Measurements from ENCODE around the gene DCST2. TPM values are rescaled to one million over a fixed set of nuclear protein-coding genes. Genes with fewer than 3 reads are reported as not detected.
"Not testable (repeated sequence)": the region's sequence is repeated elsewhere in the genome, so short reads cannot be mapped to it uniquely, and the experiment has no call there.

DCST2 gene
- total RNA-seq, 1 donor from 2014 or later, result 0.80 TPM

GRCh38 chr1:154999571-155000410, 33.8 kb downstream of the DCST2 start:
- intact Hi-C loops (cut with micrococcal nuclease), result loop anchor here (1.0 to 10.0 kb wide), 7 partner anchors 16 to 442 kb away; partner anchors contain the start of genes FLAD1, PBXIP1 and UBE2Q1
- Mint-ChIP-seq H3K4me3 (ENCODE audit: low read depth) (peak overlapping the region; percentile 97), H3K36me3 (ENCODE audit: low read depth) (peaks cover 14% of the 10 kb centered on the region), H3K9me3 (no peaks in the 10 kb centered on the region), H3K27me3 (ENCODE audit: low read depth) (no peaks in the 10 kb centered on the region), H3K27ac (peak overlapping the region; percentile 93), H3K4me1 (ENCODE audit: low read depth) (peaks cover 39% of the 10 kb centered on the region)
- no peak for DNase-seq (ENCODE audit: low spot score)

GRCh38 chr1:154998818-154999570, 34.6 kb downstream of the DCST2 start:
- no peaks in the 10 kb centered on the region for H3K27me3 Mint-ChIP-seq (ENCODE audit: low read depth)
- intact Hi-C loops (cut with micrococcal nuclease), result loop anchor here (1.0 kb wide), 2 partner anchors 16 to 24 kb away; partner anchors contain the start of gene FLAD1
- peaks cover 9% of the 10 kb centered on the region for H3K36me3 Mint-ChIP-seq (ENCODE audit: low read depth)
- peaks cover 31% of the 10 kb centered on the region for H3K4me1 Mint-ChIP-seq (ENCODE audit: low read depth)
- H3K27ac Mint-ChIP-seq, result peak overlapping the region; percentile 83
- peak overlapping the region; percentile 75 for H3K4me3 Mint-ChIP-seq (ENCODE audit: low read depth)
- peak; percentile 62 for DNase-seq (ENCODE audit: low spot score)
- H3K9me3 Mint-ChIP-seq, result no peaks in the 10 kb centered on the region

GRCh38 chr1:154998201-154998780, 35.3 kb downstream of the DCST2 start:
- intact Hi-C loops (cut with micrococcal nuclease), result no loop called here
- Mint-ChIP-seq H3K4me3 (ENCODE audit: low read depth) (peak overlapping the region; percentile 45), H3K9me3 (no peaks in the 10 kb centered on the region), H3K4me1 (ENCODE audit: low read depth) (peaks cover 30% of the 10 kb centered on the region), H3K27ac (peak overlapping the region; percentile 76), H3K27me3 (ENCODE audit: low read depth) (no peaks in the 10 kb centered on the region), H3K36me3 (ENCODE audit: low read depth) (peaks cover 5% of the 10 kb centered on the region)
- no peak for DNase-seq (ENCODE audit: low spot score)

GRCh38 chr1:154996966-154997701, 36.4 kb downstream of the DCST2 start:
- intact Hi-C loops (cut with micrococcal nuclease), result no loop called here
- no peaks in the 10 kb centered on the region for H3K27me3 Mint-ChIP-seq (ENCODE audit: low read depth)
- no peak overlapping the region for H3K4me3 Mint-ChIP-seq (ENCODE audit: low read depth)
- H3K4me1 Mint-ChIP-seq (ENCODE audit: low read depth), result peaks cover 30% of the 10 kb centered on the region
- H3K9me3 Mint-ChIP-seq, result no peaks in the 10 kb centered on the region
- peak overlapping the region; percentile 32 for H3K27ac Mint-ChIP-seq
- DNase-seq (ENCODE audit: low spot score), result no peak
- H3K36me3 Mint-ChIP-seq (ENCODE audit: low read depth), result no peaks in the 10 kb centered on the region

- peaks cover 30% of the 10 kb centered on the region for H3K4me1 Mint-ChIP-seq (ENCODE audit: low read depth)
- H3K27me3 Mint-ChIP-seq (ENCODE audit: low read depth); H3K4me3 Mint-ChIP-seq (ENCODE audit: low read depth); intact Hi-C loops (cut with micrococcal nuclease); H3K36me3 Mint-ChIP-seq (ENCODE audit: low read depth); DNase-seq (ENCODE audit: low spot score); H3K9me3 Mint-ChIP-seq; H3K27ac Mint-ChIP-seq: not testable (repeated sequence)
Measured at GRCh38 chr1:154995301-154995983, 38.1 kb downstream of the DCST2 start.

- DNase-seq (ENCODE audit: low spot score), result no peak
- Mint-ChIP-seq H3K9me3 (no peaks in the 10 kb centered on the region), H3K4me3 (ENCODE audit: low read depth) (no peak overlapping the region), H3K27me3 (ENCODE audit: low read depth) (no peaks in the 10 kb centered on the region), H3K4me1 (ENCODE audit: low read depth) (peaks cover 25% of the 10 kb centered on the region), H3K36me3 (ENCODE audit: low read depth) (peaks cover 7% of the 10 kb centered on the region), H3K27ac (no peak overlapping the region)
- intact Hi-C loops (cut with micrococcal nuclease), result no loop called here
Measured at GRCh38 chr1:154994591-154994990, 39.0 kb downstream of the DCST2 start.

- Mint-ChIP-seq H3K9me3 (no peaks in the 10 kb centered on the region), H3K27me3 (ENCODE audit: low read depth) (no peaks in the 10 kb centered on the region), H3K36me3 (ENCODE audit: low read depth) (peaks cover 9% of the 10 kb centered on the region), H3K4me1 (ENCODE audit: low read depth) (peaks cover 25% of the 10 kb centered on the region), H3K4me3 (ENCODE audit: low read depth) (no peak overlapping the region), H3K27ac (no peak overlapping the region)
- intact Hi-C loops (cut with micrococcal nuclease), result no loop called here
- no peak for DNase-seq (ENCODE audit: low spot score)
Measured at GRCh38 chr1:154994269-154994587, 39.4 kb downstream of the DCST2 start.

GRCh38 chr1:154993572-154994268, 39.9 kb downstream of the DCST2 start, which contains the start of gene LENEP:
Gene LENEP (plus strand): TSS chr1:154993586. CDS start chr1:154993608, 22 bp downstream.
- H3K4me1 Mint-ChIP-seq (ENCODE audit: low read depth), result peaks cover 26% of the 10 kb centered on the region
- H3K9me3 Mint-ChIP-seq, result no peaks in the 10 kb centered on the region
- intact Hi-C loops (cut with micrococcal nuclease), result no loop called here
- peaks cover 14% of the 10 kb centered on the region for H3K36me3 Mint-ChIP-seq (ENCODE audit: low read depth)
- no peak for DNase-seq (ENCODE audit: low spot score)
- H3K4me3 Mint-ChIP-seq (ENCODE audit: low read depth), result no peak within 1 kb of the TSS
- H3K27me3 Mint-ChIP-seq (ENCODE audit: low read depth), result no peaks in the 10 kb centered on the region
- peak within 1 kb of the TSS; percentile 31 for H3K27ac Mint-ChIP-seq

- Mint-ChIP-seq H3K27ac (no peak overlapping the region), H3K9me3 (no peaks in the 10 kb centered on the region), H3K36me3 (ENCODE audit: low read depth) (peaks cover 22% of the 10 kb centered on the region), H3K4me1 (ENCODE audit: low read depth) (peaks cover 21% of the 10 kb centered on the region), H3K4me3 (ENCODE audit: low read depth) (no peak overlapping the region), H3K27me3 (ENCODE audit: low read depth) (no peaks in the 10 kb centered on the region)
- intact Hi-C loops (cut with micrococcal nuclease), result no loop called here
- no peak for DNase-seq (ENCODE audit: low spot score)
Measured at GRCh38 chr1:154992721-154993571, 40.6 kb downstream of the DCST2 start.

- no peak overlapping the region for H3K4me3 Mint-ChIP-seq (ENCODE audit: low read depth)
- peaks cover 28% of the 10 kb centered on the region for H3K36me3 Mint-ChIP-seq (ENCODE audit: low read depth)
- H3K4me1 Mint-ChIP-seq (ENCODE audit: low read depth), result peaks cover 9% of the 10 kb centered on the region
- no peak overlapping the region for H3K27ac Mint-ChIP-seq
- H3K9me3 Mint-ChIP-seq, result no peaks in the 10 kb centered on the region
- no peaks in the 10 kb centered on the region for H3K27me3 Mint-ChIP-seq (ENCODE audit: low read depth)
- intact Hi-C loops (cut with micrococcal nuclease), result no loop called here
- DNase-seq (ENCODE audit: low spot score), result no peak
Measured at GRCh38 chr1:154990276-154990675, 43.3 kb downstream of the DCST2 start.
